OCI-LY7 (cell line): ENCODE data around the gene PHOSPHO2. TPM values are rescaled to one million over a fixed set of nuclear protein-coding genes. Genes with fewer than 3 reads are reported as not detected.

Experiments used
- BruUV-seq: library from RNA; stranded (reverse); fragments of 400-500 nt; replicated peaks from 2 replicates; lab custom pipeline; 2021; lab: Mats Ljungman, UMichigan
- CTCF ChIA-PET: fragments of 300-600 bp; sonication (Branson Sonifier 250); formaldehyde crosslinking; loops from one replicate; lab custom pipeline; 2022; ENCODE audit warnings: antibody characterized with exemption; ENCODE audit not compliant: unreplicated experiment; lab: Charles Lee
- POLR2A ChIA-PET: fragments of 300-600 bp; sonication (Branson Sonifier 250); formaldehyde crosslinking; loops from one replicate; lab custom pipeline; 2022; ENCODE audit warnings: antibody characterized with exemption; lab: Charles Lee
- DNase-seq: peaks from one replicate; pipeline ENCODE4 v3.0.0-alpha.2; 2015; ENCODE audit warnings: low spot score
- H2AFZ ChIP-seq: fragments of 200-600 bp; sonication (generic), shearing (Covaris generic); 2 replicates; pipeline ENCODE4 v1.6.1; 2014; ENCODE audit warnings: mild to moderate bottlenecking, antibody characterized with exemption, low read length, moderate library complexity
- H3K27ac ChIP-seq: fragments of 200-600 bp; sonication (generic); 2 replicates; pipeline ENCODE4 v1.5.1; 2014; ENCODE audit warnings: mixed run types, low read depth, mild to moderate bottlenecking, moderate library complexity, low read length, inconsistent platforms; ENCODE audit not compliant: poor library complexity, severe bottlenecking
- H3K36me3 ChIP-seq: fragments of 200-600 bp; sonication (generic); 2 replicates; pipeline ENCODE4 v1.6.1; 2014; ENCODE audit warnings: mild to moderate bottlenecking, antibody characterized with exemption, low read length, moderate library complexity, mixed read lengths; ENCODE audit not compliant: insufficient read depth
- H3K4me1 ChIP-seq: fragments of 200-600 bp; sonication (generic); 2 replicates; pipeline ENCODE4 v1.5.1; 2014; ENCODE audit warnings: mild to moderate bottlenecking, low read length; ENCODE audit not compliant: insufficient read depth, poor library complexity, severe bottlenecking
- H3K4me2 ChIP-seq: fragments of 200-600 bp; sonication (generic); 2 replicates; pipeline ENCODE4 v1.6.1; 2014; ENCODE audit warnings: mild to moderate bottlenecking, low read length
- H3K4me3 ChIP-seq: fragments of 200-600 bp; sonication (generic); 2 replicates; pipeline ENCODE4 v1.5.1; 2014; ENCODE audit warnings: mild to moderate bottlenecking, low read depth, low read length; ENCODE audit not compliant: poor library complexity, severe bottlenecking
- H3K79me2 ChIP-seq: fragments of 200-600 bp; sonication (generic); 2 replicates; pipeline ENCODE4 v1.6.1; 2016; ENCODE audit warnings: low read depth, mild to moderate bottlenecking, low read length, moderate library complexity, mixed read lengths; ENCODE audit not compliant: insufficient read depth
- H3K9me2 ChIP-seq: fragments of 200-600 bp; sonication (generic); 2 replicates; pipeline ENCODE4 v1.6.1; 2016; ENCODE audit warnings: mild to moderate bottlenecking, low read length, mixed read lengths; ENCODE audit not compliant: insufficient read depth
- H3K9me3 ChIP-seq: fragments of 200-600 bp; sonication (generic); 2 replicates; pipeline ENCODE4 v1.6.1; 2014; ENCODE audit warnings: mild to moderate bottlenecking, mixed run types, low read length, mixed read lengths
- H4K20me1 ChIP-seq: fragments of 200-600 bp; sonication (generic); 2 replicates; pipeline ENCODE4 v1.6.1; 2014; ENCODE audit warnings: mild to moderate bottlenecking, antibody characterized with exemption, low read length, moderate library complexity, mixed read lengths; ENCODE audit not compliant: insufficient read depth
- CTCF ChIP-seq: fragments of 200-600 bp; sonication (generic); conservative IDR thresholded peaks from 2 replicates; pipeline ENCODE4 v1.5.1; 2014; ENCODE audit warnings: mild to moderate bottlenecking, antibody characterized with exemption, low read length, moderate library complexity, mixed read lengths
- EZH2phosphoT487 ChIP-seq: fragments of 200-600 bp; sonication (generic); IDR thresholded peaks from 2 replicates; pipeline ENCODE4 v1.6.1; 2018; ENCODE audit warnings: low read depth, borderline replicate concordance, mild to moderate bottlenecking, mixed run types, antibody characterized with exemption, low read length, moderate library complexity, mixed read lengths
- intact Hi-C: fragments of 100-400 bp; cut with micrococcal nuclease; formaldehyde crosslinking; loops from one replicate; pipeline ENCODE4 v1.10.0; 2022; ENCODE audit not compliant: unreplicated experiment
- total RNA-seq, 2 experiments: library from RNA; depleted of rRNA in 1 of 2; stranded (reverse); fragments of >200 nt in 1 of 2; shearing (Covaris generic) in 1 of 2; gene quantifications; 2 replicates each; pipeline ENCODE4 v1.2.3, GENCODE V29; 2014 to 2022

PHOSPHO2 gene
- total RNA-seq, 2 experiments from 2014 or later: 2.8 to 2.9 TPM

GRCh38 chr2:169738566-169739229 lies 44.4 kb downstream of the PHOSPHO2 start:
- H3K9me2 ChIP-seq: no peaks in the 10 kb centered on the region
- intact Hi-C loops: no loop called here
- no peak overlapping the region for H3K4me3 ChIP-seq
- no TSS peak for BruUV-seq
- no peaks in the 10 kb centered on the region for H3K36me3 ChIP-seq
- H3K79me2 ChIP-seq: no peaks in the 10 kb centered on the region
- no peak overlapping the region for H3K27ac ChIP-seq
- ChIA-PET POLR2A (interaction anchor here (0.6 kb wide), 1 partner anchor 35 kb away, joined by 4 read pairs; no protein-coding TSS in a partner anchor), CTCF (no interaction called here)
- no peak for DNase-seq
- H2AFZ ChIP-seq: no peak overlapping the region
- no peaks in the 10 kb centered on the region for H3K9me3 ChIP-seq
- no peak overlapping the region for H3K4me2 ChIP-seq
- no peaks in the 10 kb centered on the region for H4K20me1 ChIP-seq
- no peak for TF ChIP-seq EZH2phosphoT487
- no peak for TF ChIP-seq CTCF
- no peaks in the 10 kb centered on the region for H3K4me1 ChIP-seq

GRCh38 chr2:169739351-169739750 lies 45.1 kb downstream of the PHOSPHO2 start:
- H3K4me3 ChIP-seq: no peak overlapping the region
- no peaks in the 10 kb centered on the region for H3K79me2 ChIP-seq
- H2AFZ ChIP-seq: no peak overlapping the region
- H3K36me3 ChIP-seq: no peaks in the 10 kb centered on the region
- intact Hi-C loops: no loop called here
- no peaks in the 10 kb centered on the region for H4K20me1 ChIP-seq
- TF ChIP-seq CTCF (no peak), EZH2phosphoT487 (no peak)
- no peaks in the 10 kb centered on the region for H3K4me1 ChIP-seq
- POLR2A ChIA-PET: no interaction called here
- no peak overlapping the region for H3K27ac ChIP-seq
- no peak overlapping the region for H3K4me2 ChIP-seq
- no peak for DNase-seq
- no TSS peak for BruUV-seq
- no peaks in the 10 kb centered on the region for H3K9me3 ChIP-seq
- CTCF ChIA-PET: interaction anchor here (0.6 kb wide), 1 partner anchor 25 kb away, joined by 3 read pairs; no protein-coding TSS in a partner anchor
- no peaks in the 10 kb centered on the region for H3K9me2 ChIP-seq

GRCh38 chr2:169743549-169743948 lies 49.3 kb downstream of the PHOSPHO2 start:
- Histone ChIP-seq H3K9me3 (no peaks in the 10 kb centered on the region), H3K79me2 (no peaks in the 10 kb centered on the region), H3K27ac (no peak overlapping the region), H3K4me3 (no peak overlapping the region), H3K4me2 (no peak overlapping the region), H3K9me2 (no peaks in the 10 kb centered on the region), H2AFZ (no peak overlapping the region), H3K4me1 (no peaks in the 10 kb centered on the region), H3K36me3 (no peaks in the 10 kb centered on the region), H4K20me1 (no peaks in the 10 kb centered on the region)
- ChIA-PET POLR2A (interaction anchor here (0.8 kb wide), 1 partner anchor 33 kb away, joined by 3 read pairs; no protein-coding TSS in a partner anchor), CTCF (no interaction called here)
- DNase-seq: no peak
- intact Hi-C loops: no loop called here
- TF ChIP-seq CTCF: no peak
- no peak for TF ChIP-seq EZH2phosphoT487
- BruUV-seq: no TSS peak
